Ovary (tissue), 3 donors: ENCODE results near the gene GNPTAB.

ENCODE experiments used
- EP300 ChIP-seq: sonication (generic); formaldehyde crosslinking; IDR thresholded peaks from one replicate; pipeline ENCODE4 v1.6.1; 2017; ENCODE audit warnings: antibody characterized with exemption
- POLR2A ChIP-seq: fragments of 450-650 bp; IDR thresholded peaks from one replicate; pipeline ENCODE4 v1.6.1; 2017; ENCODE audit warnings: antibody characterized with exemption, mild to moderate bottlenecking, moderate library complexity
- TF ChIP-seq, protein P1 (sequence below), 3 donors: fragments of 450-650 bp in 2 of 3; fragments of 200-600 bp in 1 of 3; IDR thresholded peaks; one replicate each; pipeline versions ENCODE4 v1.5.1 to v1.8.0; 2016 to 2022; ENCODE audit warnings: antibody characterized with exemption in 3 of 3, mild to moderate bottlenecking in 1 of 3
- donor health status: DM: no; HTN: no; CAD: no.

DNA sequence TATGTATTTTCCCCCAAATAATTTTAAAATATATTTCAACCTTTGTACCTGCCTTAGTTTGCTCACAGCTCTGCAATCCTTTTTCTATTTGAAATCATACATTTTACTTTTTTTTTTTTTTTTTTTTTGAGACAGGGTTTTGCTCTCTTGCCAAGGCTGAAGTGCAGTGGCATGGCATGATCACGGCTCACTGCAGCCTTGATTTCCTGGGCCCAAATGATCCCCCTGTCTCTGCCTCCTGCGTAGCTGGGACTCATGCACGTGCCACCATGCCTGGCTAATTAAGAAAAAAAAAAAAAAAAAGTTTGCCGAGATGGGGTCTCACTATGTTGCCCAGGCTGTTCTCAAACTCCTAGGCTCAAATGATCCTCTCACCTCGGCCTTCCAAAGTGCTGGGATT lies 90.2 kb downstream of the GNPTAB start:
- TF ChIP-seq, protein P1, sequence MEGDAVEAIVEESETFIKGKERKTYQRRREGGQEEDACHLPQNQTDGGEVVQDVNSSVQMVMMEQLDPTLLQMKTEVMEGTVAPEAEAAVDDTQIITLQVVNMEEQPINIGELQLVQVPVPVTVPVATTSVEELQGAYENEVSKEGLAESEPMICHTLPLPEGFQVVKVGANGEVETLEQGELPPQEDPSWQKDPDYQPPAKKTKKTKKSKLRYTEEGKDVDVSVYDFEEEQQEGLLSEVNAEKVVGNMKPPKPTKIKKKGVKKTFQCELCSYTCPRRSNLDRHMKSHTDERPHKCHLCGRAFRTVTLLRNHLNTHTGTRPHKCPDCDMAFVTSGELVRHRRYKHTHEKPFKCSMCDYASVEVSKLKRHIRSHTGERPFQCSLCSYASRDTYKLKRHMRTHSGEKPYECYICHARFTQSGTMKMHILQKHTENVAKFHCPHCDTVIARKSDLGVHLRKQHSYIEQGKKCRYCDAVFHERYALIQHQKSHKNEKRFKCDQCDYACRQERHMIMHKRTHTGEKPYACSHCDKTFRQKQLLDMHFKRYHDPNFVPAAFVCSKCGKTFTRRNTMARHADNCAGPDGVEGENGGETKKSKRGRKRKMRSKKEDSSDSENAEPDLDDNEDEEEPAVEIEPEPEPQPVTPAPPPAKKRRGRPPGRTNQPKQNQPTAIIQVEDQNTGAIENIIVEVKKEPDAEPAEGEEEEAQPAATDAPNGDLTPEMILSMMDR (IDR thresholded peaks at IDR 0.05), result no peak
- TF ChIP-seq POLR2A (no peak), EP300 (no peak)
